Stomach (tissue), 9 donors: ENCODE results near the gene PDE3A. TPM values are rescaled to one million over a fixed set of nuclear protein-coding genes. Genes with fewer than 3 reads are reported as not detected.

Experiments
- DNase-seq, 2 donors: peaks; one replicate each; pipeline versions ENCODE4 v3.0.0 to v3.0.0-alpha.2; 2013 to 2019
- H3K27ac ChIP-seq, 5 donors: fragments of 200-600 bp in 4 of 5; sonication (generic) in 4 of 5; one replicate each; pipeline ENCODE4 v1.5.1; 2013 to 2019; ENCODE audit warnings: mild to moderate bottlenecking in 1 of 5, moderate library complexity in 1 of 5
- H3K27me3 ChIP-seq, 3 donors: fragments of 200-600 bp; sonication (generic); one replicate each; pipeline ENCODE4 v1.5.1; 2017 to 2019; ENCODE audit warnings: mixed run types in 1 of 3
- H3K36me3 ChIP-seq, 4 donors: fragments of 200-600 bp; sonication (generic); 1 replicate in 3 of 4; 2 replicates in 1 of 4; pipeline ENCODE4 v1.5.1; 2016 to 2019
- H3K4me1 ChIP-seq, 4 donors: fragments of 200-600 bp; sonication (generic); one replicate each; pipeline ENCODE4 v1.5.1; 2016 to 2019
- H3K4me3 ChIP-seq, 4 donors: fragments of 200-600 bp; sonication (generic) in 3 of 4; one replicate each; pipeline ENCODE4 v1.5.1; 2016 to 2019; ENCODE audit warnings: mild to moderate bottlenecking in 1 of 4
- H3K9me3 ChIP-seq, 4 donors: fragments of 200-600 bp; sonication (generic); one replicate each; pipeline ENCODE4 v1.5.1; 2016 to 2019
- CTCF ChIP-seq, 7 experiments: fragments of 450-650 bp in 4 of 7; fragments of 200-600 bp in 3 of 7; sonication (generic) in 3 of 7; IDR thresholded peaks; one replicate each; pipeline ENCODE4 v1.5.1; 2016 to 2019; ENCODE audit warnings: antibody characterized with exemption in 7 of 7, control low read depth in 2 of 7, mild to moderate bottlenecking in 1 of 7
- EP300 ChIP-seq: sonication (generic); formaldehyde crosslinking; IDR thresholded peaks from one replicate; pipeline ENCODE4 v1.6.1; 2017; ENCODE audit warnings: antibody characterized with exemption
- POLR2A ChIP-seq, 4 donors: fragments of 450-650 bp; IDR thresholded peaks; one replicate each; pipeline ENCODE4 v1.6.1; 2016; ENCODE audit warnings: antibody characterized with exemption in 4 of 4, control low read depth in 2 of 4, mild to moderate bottlenecking in 1 of 4, moderate library complexity in 1 of 4
- POLR2AphosphoS5 ChIP-seq, 3 donors: sonication (generic); formaldehyde crosslinking; IDR thresholded peaks; one replicate each; pipeline ENCODE4 v1.6.1; 2016; ENCODE audit warnings: antibody characterized with exemption in 3 of 3
- WGBS, 5 donors: extraction: QIAGEN DNeasy Blood & Tissue Kit in 3 of 5; methylation state at CpG; one replicate each; pipeline versions ENCODE4 v1.1.5 to v1.1.7; 2013 to 2018; 5-methylcytosine and 5-hydroxymethylcytosine counted together
- intact Hi-C: fragments of 100-400 bp; cut with DNase I; formaldehyde crosslinking; loops from one replicate; pipeline ENCODE4 v1.15.1; 2023; ENCODE audit warnings: low total_unique reads
- polyA plus RNA-seq, 3 donors: library from polyadenylated mRNA; stranded (reverse); fragments of 200-250 nt; gene quantifications; one replicate each; pipeline ENCODE4 v1.2.3, GENCODE V29; 2013
- total RNA-seq, 5 donors: library from RNA; depleted of rRNA; stranded (reverse); fragments of >200 nt; gene quantifications; one replicate each; pipeline versions ENCODE4 v1.1.0 to v1.2.3, GENCODE V29; 2014 to 2016
- donor health status: healthy with polysubstance abuse.
- donor health status: Bipolar disorder and iron deficiency.
- donor health status: healthy.

PDE3A gene
- total and polyA plus RNA-seq, 8 donors, result 0.19 to 50.9 (median 12.0) TPM

- TF ChIP-seq EP300, result no peak
- no peak for TF ChIP-seq POLR2A (IDR thresholded peaks at IDR 0.05)
- no peak for TF ChIP-seq POLR2AphosphoS5 (IDR thresholded peaks at IDR 0.05)
- TF ChIP-seq CTCF (IDR thresholded peaks at IDR 0.05), result no peak
- intact Hi-C loops, result no loop called here
- no peak overlapping the region for H3K27ac ChIP-seq
- H3K4me1 ChIP-seq, result no peaks in the 10 kb centered on the region
- no peaks in the 10 kb centered on the region for H3K27me3 ChIP-seq
- no peak overlapping the region for H3K4me3 ChIP-seq
- DNase-seq, result no peak
- 92 to 96% (median 94%) methylated on average over 10 of the region's 10 CpGs for WGBS, 5 donors
- no peaks in the 10 kb centered on the region for H3K36me3 ChIP-seq
- no peaks in the 10 kb centered on the region for H3K9me3 ChIP-seq
Measured at GRCh38 chr12:20555015-20555414, 186.7 kb downstream of the PDE3A start.

DNA sequence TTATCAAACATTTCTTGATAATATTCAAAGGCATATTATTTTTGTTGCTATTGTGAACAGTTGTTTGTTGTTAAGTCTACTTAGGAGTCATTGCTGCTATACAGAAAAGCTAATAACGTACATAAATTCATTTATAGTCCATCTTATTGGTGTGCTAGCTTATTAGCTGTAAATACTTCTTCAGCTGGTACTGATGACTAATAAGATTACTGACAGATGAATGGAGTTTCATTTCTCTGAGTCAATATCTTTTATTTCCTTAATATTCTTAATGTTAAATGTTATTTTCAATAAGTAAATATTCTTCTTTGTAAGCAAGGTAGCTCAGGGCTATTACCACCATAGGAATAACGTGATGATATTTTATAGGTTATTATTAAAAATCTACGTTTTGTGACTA, 187.4 kb downstream of the PDE3A start:
- Histone ChIP-seq H3K36me3 (no peaks in the 10 kb centered on the region), H3K9me3 (no peaks in the 10 kb centered on the region), H3K27ac (no peak overlapping the region), H3K4me3 (no peak overlapping the region), H3K4me1 (no peaks in the 10 kb centered on the region), H3K27me3 (no peaks in the 10 kb centered on the region)
- 55 to 77% (median 72%) methylated on average over 3 of the region's 3 CpGs for WGBS, 5 donors
- DNase-seq, result no peak
- no peak for TF ChIP-seq CTCF (IDR thresholded peaks at IDR 0.05)
- TF ChIP-seq POLR2A (IDR thresholded peaks at IDR 0.05), result no peak
- TF ChIP-seq EP300, result no peak
- TF ChIP-seq POLR2AphosphoS5 (IDR thresholded peaks at IDR 0.05), result no peak
- intact Hi-C loops, result no loop called here

GRCh38 chr12:20557096-20557495, 188.8 kb downstream of the PDE3A start:
- 66 to 90% (median 75%) methylated on average over 1 of the region's 1 CpG for WGBS, 5 donors
- no peak overlapping the region for H3K4me3 ChIP-seq
- intact Hi-C loops, result no loop called here
- H3K27ac ChIP-seq, result no peak overlapping the region
- H3K27me3 ChIP-seq, result no peaks in the 10 kb centered on the region
- no peaks in the 10 kb centered on the region for H3K9me3 ChIP-seq
- no peak for DNase-seq
- no peak for TF ChIP-seq POLR2AphosphoS5 (IDR thresholded peaks at IDR 0.05)
- no peak for TF ChIP-seq POLR2A (IDR thresholded peaks at IDR 0.05)
- TF ChIP-seq EP300, result no peak
- TF ChIP-seq CTCF (IDR thresholded peaks at IDR 0.05), result no peak
- no peaks in the 10 kb centered on the region for H3K4me1 ChIP-seq
- no peaks in the 10 kb centered on the region for H3K36me3 ChIP-seq

DNA sequence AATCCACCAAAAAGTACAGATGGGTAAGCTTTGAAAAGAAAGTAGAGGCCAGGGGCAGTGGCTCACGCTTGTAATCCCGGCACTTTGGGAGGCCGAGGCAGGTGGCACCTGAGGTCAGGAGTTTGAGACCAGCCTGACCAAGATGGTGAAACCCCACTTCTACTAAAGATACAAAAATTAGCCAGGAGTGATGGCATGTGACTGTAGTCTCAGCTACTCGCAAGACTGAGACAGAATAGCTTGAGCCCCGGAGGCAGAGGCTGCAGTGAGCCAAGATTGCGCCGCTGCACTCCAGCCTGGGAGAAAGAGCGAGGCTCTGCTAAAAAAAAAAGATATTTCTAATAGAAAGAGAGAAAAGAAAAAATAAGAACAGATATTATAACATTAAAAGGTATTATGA, 192.6 kb downstream of the PDE3A start:
- Histone ChIP-seq H3K27ac (no peak overlapping the region), H3K4me3 (no peak overlapping the region), H3K9me3 (no peaks in the 10 kb centered on the region), H3K36me3 (no peaks in the 10 kb centered on the region), H3K4me1 (no peaks in the 10 kb centered on the region), H3K27me3 (no peaks in the 10 kb centered on the region)
- DNase-seq, result no peak
- intact Hi-C loops, result no loop called here
- no peak for TF ChIP-seq POLR2AphosphoS5 (IDR thresholded peaks at IDR 0.05)
- TF ChIP-seq EP300, result no peak
- no peak for TF ChIP-seq CTCF (IDR thresholded peaks at IDR 0.05)
- TF ChIP-seq POLR2A (IDR thresholded peaks at IDR 0.05), result no peak
- 86 to 94% (median 89%) methylated on average over 8 of the region's 8 CpGs for WGBS, 5 donors
